ENCODE data around the gene FAM78B.

FAM78B gene

DNA sequence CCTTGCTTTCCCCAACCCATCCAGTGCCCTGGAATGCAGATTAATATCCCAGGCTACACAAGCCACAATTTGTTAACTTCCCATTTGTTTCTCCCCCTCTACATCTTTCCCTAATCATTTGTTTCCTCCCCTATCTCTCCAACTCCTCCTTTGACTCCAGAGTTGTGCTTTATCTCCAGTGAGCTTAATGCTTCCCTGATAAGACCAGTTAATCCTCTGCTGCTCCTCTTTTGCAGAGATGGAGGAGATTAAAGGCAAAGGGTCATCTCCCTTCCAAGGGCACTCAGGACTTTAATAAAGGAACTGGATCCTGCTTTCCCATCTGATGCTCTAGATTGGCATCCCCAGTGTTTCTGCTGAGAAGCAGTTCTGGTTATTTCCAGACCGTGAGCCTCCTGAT, 7.1 kb downstream of the FAM78B start:
- DNase-seq: no peak

GRCh38 chr1:166156674-166157073, 10.1 kb downstream of the FAM78B start:
- no peak for DNase-seq

GRCh38 chr1:166155108-166155507, 11.7 kb downstream of the FAM78B start:
- no peak for DNase-seq

GRCh38 chr1:166153525-166154314, 13.1 kb downstream of the FAM78B start:
- no peak for DNase-seq

DNA sequence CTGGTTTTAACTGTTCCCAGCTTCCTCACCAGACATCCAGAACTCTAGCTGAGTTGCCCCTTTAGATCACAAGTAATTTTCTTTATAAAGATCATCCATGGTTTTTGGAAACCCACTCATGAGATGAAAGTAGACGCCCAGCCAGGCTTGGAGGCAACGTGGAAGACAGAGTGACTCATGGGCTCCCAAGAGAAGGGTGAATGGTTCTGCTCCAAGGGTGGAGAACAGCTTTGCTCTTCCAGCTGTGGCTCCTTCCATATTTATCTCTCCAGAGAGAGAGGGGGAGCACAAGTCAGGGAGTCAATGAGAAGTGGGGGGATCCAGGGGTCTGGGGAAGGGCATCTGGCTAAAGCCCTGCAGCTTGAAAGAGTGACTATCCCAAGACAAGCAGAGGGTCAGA, 13.8 kb downstream of the FAM78B start:
- DNase-seq: no peak

GRCh38 chr1:166151804-166152203, 15.0 kb downstream of the FAM78B start:
- DNase-seq: no peak

GRCh38 chr1:166145499-166145898, 21.3 kb downstream of the FAM78B start:
- no peak for DNase-seq

- no peak for DNase-seq
Measured at GRCh38 chr1:166141969-166142368, 24.8 kb downstream of the FAM78B start.

DNA sequence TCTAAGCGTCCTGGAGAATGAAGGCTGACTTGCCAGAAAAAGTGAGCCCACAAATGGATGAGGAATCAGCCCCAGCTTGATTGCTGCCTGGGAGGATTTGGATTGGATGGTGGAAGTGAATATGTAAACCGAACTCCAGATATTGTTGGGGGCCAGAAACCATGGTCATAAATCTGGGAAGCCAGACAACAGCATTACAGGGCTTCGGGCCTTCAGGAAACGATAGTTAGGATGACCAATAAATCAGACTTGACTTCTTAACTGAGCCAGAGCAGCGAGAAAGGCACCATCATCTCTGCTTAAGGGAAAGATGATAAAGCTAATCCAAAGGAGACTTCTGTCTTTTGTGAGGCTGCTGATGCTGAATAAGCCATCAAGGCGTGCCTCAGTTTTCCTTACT, 26.6 kb downstream of the FAM78B start:
- DNase-seq: no peak

GRCh38 chr1:166139735-166140134, 27.1 kb downstream of the FAM78B start:
- DNase-seq: no peak

- no peak for DNase-seq
Measured at GRCh38 chr1:166136699-166137401, 30.0 kb downstream of the FAM78B start.

GRCh38 chr1:166136222-166136621, 30.6 kb downstream of the FAM78B start:
- DNase-seq: no peak

- DNase-seq: no peak
Measured at GRCh38 chr1:166133857-166134256, 32.9 kb downstream of the FAM78B start.

DNA sequence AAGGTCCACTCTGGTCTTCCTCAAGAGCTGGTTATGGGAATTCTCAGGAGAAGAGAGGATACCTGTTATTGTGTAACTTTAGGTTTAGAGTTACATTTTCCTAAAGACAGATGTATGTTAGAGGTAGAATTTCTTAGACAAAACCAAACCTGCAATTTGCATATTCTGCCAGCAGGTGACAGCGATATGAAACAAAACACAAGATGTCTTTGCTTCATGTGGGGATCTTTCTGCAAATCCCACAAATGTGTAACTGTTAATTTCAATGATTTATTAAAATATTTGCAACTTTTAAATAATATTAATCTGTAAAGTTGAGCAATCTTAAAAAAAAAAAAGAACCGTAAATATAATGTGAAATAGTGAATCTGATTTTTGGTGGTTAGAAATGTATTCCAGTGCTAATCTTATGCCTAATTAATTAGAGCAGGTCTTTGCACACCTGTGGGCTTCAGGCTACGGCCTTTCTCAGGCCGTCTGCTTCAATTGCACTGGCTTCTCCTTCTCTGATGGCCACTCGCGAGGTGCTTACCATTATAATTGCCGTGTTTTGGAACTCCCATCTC, 33.4 kb downstream of the FAM78B start:
- no peak for DNase-seq

- DNase-seq: no peak
Measured at GRCh38 chr1:166132496-166132895, 34.3 kb downstream of the FAM78B start.

GRCh38 chr1:166129006-166129405, 37.8 kb downstream of the FAM78B start:
- DNase-seq: no peak

DNA sequence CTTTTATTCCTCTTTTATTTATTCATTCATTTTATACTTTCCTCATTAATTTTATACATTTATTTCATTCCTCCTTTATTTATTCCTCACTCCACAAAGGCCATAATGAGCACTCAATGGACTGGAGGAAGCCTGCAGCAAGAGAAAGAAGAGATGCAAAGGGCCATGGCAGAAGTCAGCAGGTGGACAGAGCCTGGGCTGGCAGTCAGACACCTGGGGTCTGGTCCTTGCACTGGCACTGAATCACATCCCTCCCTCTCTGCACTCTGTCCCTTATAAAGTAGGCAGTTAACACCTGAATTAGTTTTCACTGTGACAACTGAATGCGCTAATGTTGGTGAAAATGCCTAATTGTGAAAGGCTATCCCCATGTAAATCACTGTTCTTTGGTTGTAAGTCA, 38.6 kb downstream of the FAM78B start:
- no peak for DNase-seq

DNA sequence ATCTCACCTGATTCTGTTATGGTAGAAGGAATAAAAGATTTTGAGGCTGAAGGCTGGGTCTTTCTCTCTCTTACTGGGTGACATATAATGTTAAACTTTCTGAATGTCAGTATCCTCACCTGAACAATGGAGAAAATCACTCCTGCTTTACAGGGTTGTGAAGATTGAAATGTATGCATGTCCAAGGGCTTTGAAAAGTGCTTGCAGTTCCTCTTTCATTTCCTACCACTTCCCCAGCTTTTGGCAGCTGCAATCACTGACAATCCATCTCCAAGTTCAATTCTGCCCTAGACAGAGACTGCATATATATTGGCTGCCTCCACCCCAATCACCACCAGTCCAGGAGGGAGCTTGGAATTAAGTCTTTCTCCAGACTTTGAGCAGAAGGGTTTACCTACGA, 39.8 kb downstream of the FAM78B start:
- no peak for DNase-seq

DNA sequence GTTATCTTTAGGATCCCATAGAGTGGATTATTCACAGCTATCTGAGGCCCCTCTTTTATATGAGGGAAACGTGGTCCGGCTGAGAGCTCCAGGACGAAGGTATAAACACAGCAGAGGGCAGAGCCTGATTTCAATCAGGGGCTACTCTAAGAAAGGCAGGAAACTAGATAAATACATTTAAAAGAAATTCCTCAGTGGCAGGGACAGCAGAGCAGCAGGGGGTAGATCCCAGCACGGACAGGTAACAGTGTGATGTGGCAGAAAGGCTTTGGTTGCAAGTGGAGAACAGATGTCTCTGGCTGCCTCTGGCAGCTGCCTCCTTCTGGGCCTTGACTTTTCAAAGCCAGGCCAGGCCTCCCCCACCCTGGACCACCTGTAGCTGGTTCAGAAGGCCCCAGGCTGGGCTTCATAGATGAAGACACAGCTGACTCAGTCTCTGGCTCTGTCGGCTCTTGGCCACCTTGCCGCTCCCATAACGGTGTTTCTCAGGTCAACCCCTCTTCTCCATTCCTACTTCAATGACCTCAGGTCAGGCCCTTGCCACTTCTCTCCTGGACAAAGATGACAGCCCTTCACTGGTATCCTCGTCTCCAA, 43.8 kb downstream of the FAM78B start:
- DNase-seq: no peak

- no peak for DNase-seq
Measured at GRCh38 chr1:166121010-166121409, 45.8 kb downstream of the FAM78B start.

DNA sequence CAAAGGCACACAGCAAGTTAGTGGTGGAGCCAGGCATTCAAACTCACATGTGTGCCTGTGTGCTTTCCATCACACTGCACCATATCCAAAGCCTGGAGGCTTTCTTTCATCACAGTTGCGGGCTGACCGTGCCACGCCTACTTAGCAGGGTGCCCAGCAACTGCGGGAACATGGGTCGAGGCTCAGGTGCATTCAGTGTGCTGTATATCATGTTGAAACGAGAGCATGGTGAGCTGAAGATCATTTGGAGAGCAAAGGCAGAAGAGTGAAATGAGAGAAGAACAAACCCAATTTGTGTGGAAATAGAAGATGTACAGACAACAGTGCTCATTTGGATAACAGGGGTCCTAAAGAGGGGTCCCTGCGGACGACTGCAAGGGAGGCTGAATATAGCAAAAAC, 46.5 kb downstream of the FAM78B start:
- no peak for DNase-seq

DNA sequence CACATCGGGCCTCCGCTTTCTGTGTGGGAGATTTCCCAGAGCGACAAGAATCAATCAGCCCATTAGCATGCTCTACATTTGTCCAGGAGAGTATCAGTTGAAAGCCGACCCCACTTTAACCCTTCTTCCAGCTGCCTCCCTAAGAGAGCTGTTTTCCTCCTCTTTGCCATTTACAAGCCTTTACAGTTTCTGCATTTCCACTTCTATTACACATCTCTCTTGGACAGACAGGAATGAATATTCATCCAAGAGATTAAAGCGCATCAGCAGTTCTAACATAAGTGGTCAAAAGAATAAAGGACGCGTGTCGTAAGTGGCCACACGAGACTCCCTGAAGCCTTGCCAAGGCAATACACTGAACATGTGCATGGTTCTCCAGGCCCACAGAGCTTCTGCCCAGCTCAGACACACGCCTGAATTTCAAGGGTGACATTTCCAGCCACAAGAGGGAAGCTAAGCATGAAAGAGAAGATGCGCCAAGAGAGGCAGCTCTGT, 47.3 kb downstream of the FAM78B start:
- no peak for DNase-seq

- DNase-seq: no peak
Measured at GRCh38 chr1:166117776-166118175, 49.0 kb downstream of the FAM78B start.

DNA sequence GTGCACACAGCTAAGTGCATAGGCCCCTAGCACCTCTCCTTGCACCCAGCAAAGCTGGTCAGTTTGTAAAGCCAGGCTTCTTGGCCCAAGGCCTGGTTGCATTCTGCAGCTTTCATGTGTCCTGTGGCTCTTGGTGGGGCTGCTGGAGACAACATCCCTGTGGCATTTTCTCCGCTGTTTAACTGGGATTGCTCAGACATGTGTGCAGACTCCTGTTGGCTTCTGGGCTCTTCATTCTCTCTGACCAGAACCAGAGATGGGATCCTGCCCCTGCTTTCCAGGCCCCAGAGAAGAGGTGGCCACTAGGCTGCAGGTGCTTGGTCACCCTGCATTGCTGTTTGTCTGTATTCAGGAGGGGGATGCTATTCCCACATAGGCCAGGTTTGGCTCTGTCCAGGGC, 50.8 kb downstream of the FAM78B start:
- no peak for DNase-seq
